Stomach (tissue), 4 donors: ENCODE results near the gene PRODH2.

Source experiments
- CTCF ChIP-seq, 7 experiments: fragments of 450-650 bp in 4 of 7; fragments of 200-600 bp in 3 of 7; sonication (generic) in 3 of 7; IDR thresholded peaks; one replicate each; pipeline ENCODE4 v1.5.1; 2016 to 2019; ENCODE audit warnings: antibody characterized with exemption in 7 of 7, control low read depth in 2 of 7, mild to moderate bottlenecking in 1 of 7
- EP300 ChIP-seq: sonication (generic); formaldehyde crosslinking; IDR thresholded peaks from one replicate; pipeline ENCODE4 v1.6.1; 2017; ENCODE audit warnings: antibody characterized with exemption
- POLR2A ChIP-seq, 4 donors: fragments of 450-650 bp; IDR thresholded peaks; one replicate each; pipeline ENCODE4 v1.6.1; 2016; ENCODE audit warnings: antibody characterized with exemption in 4 of 4, control low read depth in 2 of 4, mild to moderate bottlenecking in 1 of 4, moderate library complexity in 1 of 4

- TF ChIP-seq CTCF (IDR thresholded peaks at IDR 0.05) (no peak), EP300 (no peak), POLR2A (IDR thresholded peaks at IDR 0.05) (no peak)
Measured at GRCh38 chr19:35860818-35861639, 48.4 kb upstream of the PRODH2 start.
